WTC11 (cell line): ENCODE data around the gene ZNF814. TPM values are rescaled to one million over a fixed set of nuclear protein-coding genes. Genes with fewer than 3 reads are reported as not detected.
"Not testable (repeated sequence)": the region's sequence is repeated elsewhere in the genome, so short reads cannot be mapped to it uniquely, and the experiment has no call there.

Source experiments
- ATAC-seq: fragments of 200-7000 bp; cut with Tn5 transposase; 2 replicates; pipeline ENCODE4 v1.10.0; 2021; ENCODE audit warnings: mild to moderate bottlenecking, moderate library complexity
- CTCF ChIA-PET: fragments of 300-600 bp; sonication (Branson Sonifier 250); formaldehyde crosslinking; loops from one replicate; lab custom pipeline; 2021; ENCODE audit warnings: antibody characterized with exemption; lab: Charles Lee
- POLR2A ChIA-PET: fragments of 350-600 bp; sonication (Branson Sonifier 250); formaldehyde crosslinking; loops from one replicate; lab custom pipeline; 2021; ENCODE audit warnings: antibody characterized with exemption; lab: Charles Lee
- DNase-seq: peaks from one replicate; pipeline ENCODE4 v3.0.0; 2021; ENCODE audit warnings: low spot score
- H3K27ac Mint-ChIP-seq: 2 replicates; pipeline ENCODE4 v1.8.0; 2021; ENCODE audit warnings: mixed read lengths
- H3K27me3 Mint-ChIP-seq: 2 replicates; pipeline ENCODE4 v1.8.0; 2021; ENCODE audit warnings: low read depth, mild to moderate bottlenecking, moderate library complexity, mixed read lengths
- H3K36me3 Mint-ChIP-seq: 2 replicates; pipeline ENCODE4 v1.8.0; 2021; ENCODE audit warnings: mixed read lengths
- H3K4me1 Mint-ChIP-seq: 2 replicates; pipeline ENCODE4 v1.8.0; 2022; ENCODE audit warnings: mixed read lengths
- H3K4me3 Mint-ChIP-seq: 2 replicates; pipeline ENCODE4 v1.8.0; 2021; ENCODE audit warnings: mild to moderate bottlenecking, moderate library complexity, mixed read lengths
- H3K9me3 Mint-ChIP-seq: 2 replicates; pipeline ENCODE4 v1.8.0; 2021; ENCODE audit warnings: mixed read lengths
- ESRRA ChIP-seq: sonication (generic); formaldehyde crosslinking; IDR thresholded peaks from 2 replicates; pipeline ENCODE4 v1.8.1; 2022; ENCODE audit warnings: mild to moderate bottlenecking, missing genetic modification reagents, borderline replicate concordance
- FOXJ3 ChIP-seq: sonication (generic); formaldehyde crosslinking; IDR thresholded peaks from 2 replicates; pipeline ENCODE4 v1.9.0; 2021; ENCODE audit warnings: missing genetic modification reagents, mild to moderate bottlenecking, borderline replicate concordance
- JAZF1 ChIP-seq: fragments of 250-450 bp; sonication (Bioruptor Pico); IDR thresholded peaks from 2 replicates; pipeline ENCODE4 v1.9.0; 2021; ENCODE audit warnings: moderate library complexity, mild to moderate bottlenecking, inconsistent platforms
- OVOL2 ChIP-seq: fragments of 250-450 bp; sonication (Bioruptor Pico); IDR thresholded peaks from 2 replicates; pipeline ENCODE4 v1.9.0; 2021; ENCODE audit warnings: mild to moderate bottlenecking, borderline replicate concordance
- ZNF263 ChIP-seq: sonication (generic); formaldehyde crosslinking; IDR thresholded peaks from 2 replicates; pipeline ENCODE4 v1.8.1; 2022; ENCODE audit warnings: low read depth, mild to moderate bottlenecking, moderate library complexity, missing genetic modification reagents
- ZNF317 ChIP-seq: sonication (generic); formaldehyde crosslinking; IDR thresholded peaks from 2 replicates; pipeline ENCODE4 v1.8.1; 2023; ENCODE audit warnings: low read depth, mild to moderate bottlenecking, moderate library complexity, missing genetic modification reagents, borderline replicate concordance
- ZNF416 ChIP-seq: fragments of 250-450 bp; sonication (Bioruptor Pico); IDR thresholded peaks from 2 replicates; pipeline ENCODE4 v1.9.0; 2021; ENCODE audit warnings: mild to moderate bottlenecking, inconsistent platforms
- total RNA-seq: library from RNA; stranded (reverse); gene quantifications from 3 replicates; pipeline ENCODE4 v1.2.3, GENCODE V29; 2021
- TF ChIP-seq, protein P1 (sequence below): sonication (generic); formaldehyde crosslinking; IDR thresholded peaks from 2 replicates; pipeline ENCODE4 v1.8.1; 2023; ENCODE audit warnings: mild to moderate bottlenecking, missing genetic modification reagents
- TF ChIP-seq, protein P2 (sequence below): sonication (generic); formaldehyde crosslinking; IDR thresholded peaks from 2 replicates; pipeline ENCODE4 v1.8.1; 2023; ENCODE audit warnings: mild to moderate bottlenecking, missing genetic modification reagents, borderline replicate concordance
- TF ChIP-seq, protein P3 (sequence below): sonication (generic); formaldehyde crosslinking; IDR thresholded peaks from 2 replicates; pipeline ENCODE4 v1.8.1; 2023; ENCODE audit warnings: mild to moderate bottlenecking, moderate library complexity, missing genetic modification reagents

Gene ZNF814
- total RNA-seq, 1 experiment from 2014 or later, result 60.7 TPM

DNA sequence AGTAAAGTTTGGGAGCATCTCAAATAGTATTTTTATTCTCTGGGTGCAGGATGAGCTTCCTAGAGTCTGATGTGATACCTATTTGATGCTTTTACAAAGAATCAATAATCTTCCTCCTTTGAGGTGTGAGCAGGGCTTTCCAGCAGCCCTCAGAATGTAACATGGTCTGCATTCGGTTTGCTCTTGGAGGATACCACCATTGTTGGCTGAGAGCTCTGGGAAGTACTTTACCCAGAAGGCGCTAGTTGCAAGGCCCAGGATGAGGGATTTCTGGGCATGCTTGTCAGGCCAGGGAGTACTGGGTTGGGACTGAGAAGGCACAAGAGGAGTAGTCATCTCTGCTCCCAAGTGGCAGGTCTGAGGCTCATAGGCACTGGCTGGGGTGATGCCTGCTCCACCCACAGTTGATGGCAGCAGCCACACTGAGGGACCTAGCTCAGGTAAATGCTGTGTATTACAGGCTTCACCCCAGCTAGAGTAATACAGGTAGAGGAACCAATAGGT is 39.6 kb downstream of the ZNF814 start:
- CTCF ChIA-PET, result interaction anchor here (0.6 to 1.9 kb wide), 2 partner anchors 27 to 140 kb away, joined by 4 to 8 read pairs; partner anchors contain the start of gene ZNF154
- POLR2A ChIA-PET, result interaction anchor here (0.7 to 1.0 kb wide), 3 partner anchors 19 to 80 kb away, joined by 4 to 8 read pairs (median 4); partner anchors contain the start of genes ZNF552, ZNF586 and ZNF587B
- Mint-ChIP-seq H3K4me3 (peak overlapping the region; percentile 86), H3K4me1 (peaks cover 23% of the 10 kb centered on the region), H3K36me3 (peaks cover 32% of the 10 kb centered on the region), H3K27ac (peak overlapping the region; percentile 95)
- DNase-seq, result peak; percentile 17
- peak; percentile 74 for ATAC-seq
- not testable (repeated sequence) for H3K27me3 Mint-ChIP-seq, H3K9me3 Mint-ChIP-seq

DNA sequence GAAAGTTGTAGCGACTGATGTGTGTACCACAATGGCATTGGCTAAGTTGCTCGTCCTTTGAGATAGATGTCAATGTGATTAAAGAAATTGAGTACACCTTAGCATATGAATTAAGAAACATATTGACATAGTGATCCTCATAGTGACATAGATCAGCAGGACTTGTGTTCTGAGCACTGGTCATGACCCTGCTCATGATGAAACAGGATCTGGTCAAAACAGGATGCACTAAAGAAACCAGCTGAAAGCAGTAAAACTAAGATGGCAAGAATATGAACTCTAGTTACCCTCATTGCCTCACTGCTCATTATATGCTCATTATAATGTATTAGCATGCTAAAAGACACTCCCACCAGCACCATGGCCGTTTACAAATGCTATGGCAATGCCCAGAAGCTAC is 41.7 kb downstream of the ZNF814 start:
- H3K9me3 Mint-ChIP-seq, POLR2A ChIA-PET, H3K4me3 Mint-ChIP-seq, H3K27me3 Mint-ChIP-seq, DNase-seq, ATAC-seq, CTCF ChIA-PET: not testable (repeated sequence)
- Mint-ChIP-seq H3K36me3 (peaks cover 34% of the 10 kb centered on the region), H3K4me1 (peaks cover 23% of the 10 kb centered on the region), H3K27ac (peak overlapping the region; percentile 94)

DNA sequence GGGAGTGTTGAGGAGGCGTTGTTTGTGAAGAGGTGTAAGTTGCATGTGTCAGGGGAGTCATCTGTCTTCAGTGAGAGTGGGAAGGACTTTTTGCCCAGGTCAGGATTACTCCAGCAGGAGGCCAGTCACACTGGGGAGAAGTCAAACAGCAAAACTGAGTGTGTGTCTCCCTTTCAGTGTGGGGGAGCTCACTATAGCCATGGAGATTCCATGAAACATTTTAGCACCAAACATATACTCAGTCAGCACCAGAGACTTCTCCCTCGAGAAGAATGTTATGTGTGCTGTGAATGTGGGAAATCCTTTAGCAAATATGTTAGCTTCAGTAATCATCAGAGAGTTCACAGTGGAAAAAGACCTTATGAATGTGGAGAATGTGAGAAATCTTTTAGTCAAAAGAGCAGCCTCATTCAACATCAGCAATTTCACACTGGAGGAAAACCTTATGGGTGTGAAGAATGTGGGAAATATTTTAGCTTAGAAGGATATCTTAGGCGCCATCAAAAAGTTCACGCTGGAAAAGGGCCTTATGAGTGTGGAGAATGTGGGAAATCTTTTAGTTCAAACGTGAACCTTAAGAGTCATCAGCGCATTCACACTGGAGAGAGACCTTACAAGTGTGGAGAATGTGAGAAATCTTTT is 47.6 kb downstream of the ZNF814 start:
- Mint-ChIP-seq H3K4me1 (peaks cover 3% of the 10 kb centered on the region), H3K4me3 (no peak overlapping the region), H3K9me3 (no peaks in the 10 kb centered on the region), H3K27ac (no peak overlapping the region), H3K27me3 (no peaks in the 10 kb centered on the region), H3K36me3 (peaks cover 78% of the 10 kb centered on the region)
- POLR2A ChIA-PET, result no interaction called here
- TF ChIP-seq ZNF416 (CRISPR knock-in tag) (no peak), FOXJ3 (no peak), OVOL2 (no peak), ZNF263 (CRISPR knock-in tag) (no peak), ESRRA (no peak), ZNF317 (CRISPR knock-in tag) (no peak), JAZF1 (CRISPR knock-in tag) (no peak)
- TF ChIP-seq, protein P1, sequence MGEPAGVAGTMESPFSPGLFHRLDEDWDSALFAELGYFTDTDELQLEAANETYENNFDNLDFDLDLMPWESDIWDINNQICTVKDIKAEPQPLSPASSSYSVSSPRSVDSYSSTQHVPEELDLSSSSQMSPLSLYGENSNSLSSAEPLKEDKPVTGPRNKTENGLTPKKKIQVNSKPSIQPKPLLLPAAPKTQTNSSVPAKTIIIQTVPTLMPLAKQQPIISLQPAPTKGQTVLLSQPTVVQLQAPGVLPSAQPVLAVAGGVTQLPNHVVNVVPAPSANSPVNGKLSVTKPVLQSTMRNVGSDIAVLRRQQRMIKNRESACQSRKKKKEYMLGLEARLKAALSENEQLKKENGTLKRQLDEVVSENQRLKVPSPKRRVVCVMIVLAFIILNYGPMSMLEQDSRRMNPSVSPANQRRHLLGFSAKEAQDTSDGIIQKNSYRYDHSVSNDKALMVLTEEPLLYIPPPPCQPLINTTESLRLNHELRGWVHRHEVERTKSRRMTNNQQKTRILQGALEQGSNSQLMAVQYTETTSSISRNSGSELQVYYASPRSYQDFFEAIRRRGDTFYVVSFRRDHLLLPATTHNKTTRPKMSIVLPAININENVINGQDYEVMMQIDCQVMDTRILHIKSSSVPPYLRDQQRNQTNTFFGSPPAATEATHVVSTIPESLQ (CRISPR knock-in tag), result no peak
- TF ChIP-seq, protein P2, sequence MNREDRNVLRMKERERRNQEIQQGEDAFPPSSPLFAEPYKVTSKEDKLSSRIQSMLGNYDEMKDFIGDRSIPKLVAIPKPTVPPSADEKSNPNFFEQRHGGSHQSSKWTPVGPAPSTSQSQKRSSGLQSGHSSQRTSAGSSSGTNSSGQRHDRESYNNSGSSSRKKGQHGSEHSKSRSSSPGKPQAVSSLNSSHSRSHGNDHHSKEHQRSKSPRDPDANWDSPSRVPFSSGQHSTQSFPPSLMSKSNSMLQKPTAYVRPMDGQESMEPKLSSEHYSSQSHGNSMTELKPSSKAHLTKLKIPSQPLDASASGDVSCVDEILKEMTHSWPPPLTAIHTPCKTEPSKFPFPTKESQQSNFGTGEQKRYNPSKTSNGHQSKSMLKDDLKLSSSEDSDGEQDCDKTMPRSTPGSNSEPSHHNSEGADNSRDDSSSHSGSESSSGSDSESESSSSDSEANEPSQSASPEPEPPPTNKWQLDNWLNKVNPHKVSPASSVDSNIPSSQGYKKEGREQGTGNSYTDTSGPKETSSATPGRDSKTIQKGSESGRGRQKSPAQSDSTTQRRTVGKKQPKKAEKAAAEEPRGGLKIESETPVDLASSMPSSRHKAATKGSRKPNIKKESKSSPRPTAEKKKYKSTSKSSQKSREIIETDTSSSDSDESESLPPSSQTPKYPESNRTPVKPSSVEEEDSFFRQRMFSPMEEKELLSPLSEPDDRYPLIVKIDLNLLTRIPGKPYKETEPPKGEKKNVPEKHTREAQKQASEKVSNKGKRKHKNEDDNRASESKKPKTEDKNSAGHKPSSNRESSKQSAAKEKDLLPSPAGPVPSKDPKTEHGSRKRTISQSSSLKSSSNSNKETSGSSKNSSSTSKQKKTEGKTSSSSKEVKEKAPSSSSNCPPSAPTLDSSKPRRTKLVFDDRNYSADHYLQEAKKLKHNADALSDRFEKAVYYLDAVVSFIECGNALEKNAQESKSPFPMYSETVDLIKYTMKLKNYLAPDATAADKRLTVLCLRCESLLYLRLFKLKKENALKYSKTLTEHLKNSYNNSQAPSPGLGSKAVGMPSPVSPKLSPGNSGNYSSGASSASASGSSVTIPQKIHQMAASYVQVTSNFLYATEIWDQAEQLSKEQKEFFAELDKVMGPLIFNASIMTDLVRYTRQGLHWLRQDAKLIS (CRISPR knock-in tag), result no peak
- TF ChIP-seq, protein P3, sequence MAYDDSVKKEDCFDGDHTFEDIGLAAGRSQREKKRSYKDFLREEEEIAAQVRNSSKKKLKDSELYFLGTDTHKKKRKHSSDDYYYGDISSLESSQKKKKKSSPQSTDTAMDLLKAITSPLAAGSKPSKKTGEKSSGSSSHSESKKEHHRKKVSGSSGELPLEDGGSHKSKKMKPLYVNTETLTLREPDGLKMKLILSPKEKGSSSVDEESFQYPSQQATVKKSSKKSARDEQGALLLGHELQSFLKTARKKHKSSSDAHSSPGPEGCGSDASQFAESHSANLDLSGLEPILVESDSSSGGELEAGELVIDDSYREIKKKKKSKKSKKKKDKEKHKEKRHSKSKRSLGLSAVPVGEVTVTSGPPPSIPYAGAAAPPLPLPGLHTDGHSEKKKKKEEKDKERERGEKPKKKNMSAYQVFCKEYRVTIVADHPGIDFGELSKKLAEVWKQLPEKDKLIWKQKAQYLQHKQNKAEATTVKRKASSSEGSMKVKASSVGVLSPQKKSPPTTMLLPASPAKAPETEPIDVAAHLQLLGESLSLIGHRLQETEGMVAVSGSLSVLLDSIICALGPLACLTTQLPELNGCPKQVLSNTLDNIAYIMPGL (CRISPR knock-in tag), result no peak
- DNase-seq (no peak), ATAC-seq (no peak)
- CTCF ChIA-PET, result no interaction called here

DNA sequence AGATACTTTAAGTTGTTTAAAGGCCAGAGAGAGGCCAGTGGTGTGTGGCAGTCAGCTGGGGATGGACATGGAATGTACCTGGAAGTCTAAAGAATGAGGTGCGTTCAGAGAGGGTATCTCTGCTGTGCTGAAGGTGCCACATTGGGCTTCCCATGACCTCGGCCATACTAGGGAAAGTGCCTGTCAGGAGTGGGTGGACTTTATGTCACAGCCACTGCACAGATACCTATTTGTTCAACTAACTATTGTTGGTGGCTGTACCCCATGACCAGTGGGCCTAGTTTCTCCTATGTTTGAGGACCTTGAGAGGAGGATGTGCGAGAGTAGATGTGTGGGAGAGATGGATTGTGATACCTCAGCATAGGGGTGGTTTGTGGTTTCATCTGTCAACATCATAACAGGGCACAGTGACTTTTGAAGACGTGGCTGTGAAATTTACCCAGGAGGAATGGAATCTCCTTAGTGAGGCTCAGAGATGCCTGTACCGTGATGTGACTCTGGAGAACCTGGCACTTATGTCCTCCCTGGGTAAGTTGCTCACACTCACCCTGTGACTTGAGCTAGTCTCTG is 50.1 kb downstream of the ZNF814 start:
- ATAC-seq, H3K9me3 Mint-ChIP-seq, H3K4me1 Mint-ChIP-seq, H3K27me3 Mint-ChIP-seq, DNase-seq, POLR2A ChIA-PET, CTCF ChIA-PET, H3K27ac Mint-ChIP-seq, H3K4me3 Mint-ChIP-seq: not testable (repeated sequence)
- H3K36me3 Mint-ChIP-seq, result peaks cover 62% of the 10 kb centered on the region

DNA sequence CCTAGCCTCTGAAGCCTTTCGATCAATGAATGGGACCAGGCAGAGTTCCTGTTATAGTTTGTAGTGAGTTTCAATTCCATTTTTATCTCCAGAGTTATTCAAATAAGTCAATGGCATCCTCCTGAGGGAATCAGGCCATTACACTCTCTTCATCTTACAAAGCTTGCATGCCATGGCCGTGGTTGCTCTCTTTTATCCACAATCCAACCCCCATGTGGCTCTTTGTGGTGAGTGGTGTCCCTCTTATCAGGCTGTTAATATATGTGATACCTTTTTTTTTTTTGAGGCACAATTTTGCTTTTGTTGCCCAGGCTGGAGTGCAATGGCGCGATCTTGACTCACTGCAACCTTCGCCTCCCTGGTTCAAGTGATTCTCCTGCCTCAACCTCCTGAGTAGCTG is 51.8 kb downstream of the ZNF814 start:
- POLR2A ChIA-PET, result interaction anchor here (0.6 to 0.7 kb wide), 2 partner anchors 157 to 308 kb away, joined by 3 to 4 read pairs; no protein-coding TSS in a partner anchor
- CTCF ChIA-PET, H3K4me3 Mint-ChIP-seq, H3K4me1 Mint-ChIP-seq, H3K27me3 Mint-ChIP-seq, DNase-seq, H3K9me3 Mint-ChIP-seq, ATAC-seq: not testable (repeated sequence)
- Mint-ChIP-seq H3K27ac (0 out of 2 replicates have a peak overlapping the region, but pooled peaks have one; percentile 15), H3K36me3 (peaks cover 53% of the 10 kb centered on the region)
